IMR-90 (cell line): Measurements from ENCODE around the gene TMEM120A. TPM values are rescaled to one million over a fixed set of nuclear protein-coding genes. Genes with fewer than 3 reads are reported as not detected.

Experiments
- ATAC-seq: fragments of 200-7000 bp; cut with Tn5 transposase; 2 replicates; pipeline ENCODE4 v1.9.1; 2020; ENCODE audit warnings: low read depth, mild to moderate bottlenecking, moderate library complexity
- BruUV-seq: library from RNA; stranded (reverse); fragments of 400-500 nt; replicated peaks from 2 replicates; lab custom pipeline; 2021; lab: Mats Ljungman, UMichigan
- CTCF ChIA-PET: fragments of 300-600 bp; formaldehyde crosslinking; extraction: SDS; loops from one replicate; lab custom pipeline; 2021; ENCODE audit warnings: antibody characterized with exemption; lab: Yijun Ruan, JAX
- POLR2A ChIA-PET: fragments of 300-600 bp; sonication (Branson Sonifier 250); formaldehyde crosslinking; loops from one replicate; lab custom pipeline; 2022; ENCODE audit warnings: antibody characterized with exemption; ENCODE audit not compliant: unreplicated experiment; lab: Charles Lee
- DNase-seq: peaks from one replicate; pipeline ENCODE4 v3.0.0; 2013
- H2AFZ ChIP-seq: replicated peaks from 2 replicates; pipeline ENCODE3; 2013; ENCODE audit warnings: low read length, mild to moderate bottlenecking; ENCODE audit not compliant: poor library complexity
- H2AK5ac ChIP-seq: 2 replicates; pipeline ENCODE4 v1.6.1; 2013; ENCODE audit warnings: low read depth, low read length, inconsistent platforms
- H2AK9ac ChIP-seq: replicated peaks from 2 replicates; pipeline ENCODE3; 2013; ENCODE audit warnings: mild to moderate bottlenecking, low read depth, low read length, moderate library complexity; ENCODE audit not compliant: poor library complexity
- H2BK120ac ChIP-seq: 2 replicates; pipeline ENCODE4 v1.6.1; 2013; ENCODE audit warnings: low read depth, low read length, inconsistent platforms
- H2BK15ac ChIP-seq: 3 replicates; pipeline ENCODE4 v1.6.1; 2013; ENCODE audit warnings: low read depth, low read length, inconsistent platforms
- H2BK20ac ChIP-seq: 2 replicates; pipeline ENCODE4 v1.6.1; 2013; ENCODE audit warnings: low read depth, mild to moderate bottlenecking, inconsistent platforms, low read length, moderate library complexity
- H2BK5ac ChIP-seq: 2 replicates; pipeline ENCODE4 v1.6.1; 2013; ENCODE audit warnings: mild to moderate bottlenecking, low read depth, low read length, inconsistent platforms; ENCODE audit not compliant: poor library complexity, severe bottlenecking
- H3K14ac ChIP-seq: replicated peaks from 2 replicates; pipeline ENCODE4 v1.6.1; 2013; ENCODE audit warnings: low read depth, low read length, inconsistent platforms
- H3K18ac ChIP-seq: 2 replicates; pipeline ENCODE4 v1.6.1; 2013; ENCODE audit warnings: low read depth, low read length, control low read depth
- H3K23ac ChIP-seq: 2 replicates; pipeline ENCODE4 v1.6.1; 2013; ENCODE audit warnings: low read depth, low read length, inconsistent platforms
- H3K27ac ChIP-seq: 2 replicates; pipeline ENCODE4 v1.5.1; 2013; ENCODE audit warnings: mild to moderate bottlenecking, control low read depth, low read length; ENCODE audit not compliant: insufficient read depth
- H3K27me3 ChIP-seq: 2 replicates; pipeline ENCODE4 v1.6.1; 2013; ENCODE audit warnings: low read length; ENCODE audit not compliant: control insufficient read depth, insufficient read depth
- H3K36me3 ChIP-seq: 2 replicates; pipeline ENCODE4 v1.6.1; 2013; ENCODE audit warnings: low read length, mixed read lengths; ENCODE audit not compliant: control insufficient read depth, insufficient read depth
- H3K4ac ChIP-seq: 2 replicates; pipeline ENCODE4 v1.6.1; 2013; ENCODE audit warnings: low read depth, low read length, inconsistent platforms
- H3K4me1 ChIP-seq: 2 replicates; pipeline ENCODE4 v1.6.1; 2013; ENCODE audit warnings: low read length, mixed read lengths; ENCODE audit not compliant: control insufficient read depth, insufficient read depth
- H3K4me2 ChIP-seq: 2 replicates; pipeline ENCODE4 v1.6.1; 2013; ENCODE audit warnings: low read depth, mild to moderate bottlenecking, control low read depth, low read length, moderate library complexity
- H3K4me3 ChIP-seq: 2 replicates; pipeline ENCODE4 v1.5.1; 2013; ENCODE audit warnings: low read depth, mild to moderate bottlenecking, control low read depth, low read length, moderate library complexity; ENCODE audit not compliant: insufficient read depth
- H3K56ac ChIP-seq: 2 replicates; pipeline ENCODE4 v1.6.1; 2013; ENCODE audit warnings: low read length, inconsistent platforms; ENCODE audit not compliant: insufficient read depth; ENCODE audit errors: extremely low read depth
- H3K79me1 ChIP-seq, 2 experiments: 2 replicates each; pipeline ENCODE4 v1.6.1; 2013; ENCODE audit warnings: low read length in 2 of 2, inconsistent platforms in 1 of 2, low read depth in 1 of 2
- H3K9ac ChIP-seq: 2 replicates; pipeline ENCODE4 v1.6.1; 2013; ENCODE audit warnings: low read depth, low read length, control low read depth
- H3K9me1 ChIP-seq: 2 replicates; pipeline ENCODE4 v1.6.1; 2013; ENCODE audit warnings: low read length, inconsistent platforms; ENCODE audit not compliant: insufficient read depth
- H3K9me3 ChIP-seq: 2 replicates; pipeline ENCODE4 v1.6.1; 2013; ENCODE audit warnings: low read length; ENCODE audit not compliant: control insufficient read depth, insufficient read depth
- H4K20me1 ChIP-seq: 2 replicates; pipeline ENCODE4 v1.6.1; 2013; ENCODE audit warnings: low read length, inconsistent platforms; ENCODE audit not compliant: insufficient read depth
- H4K5ac ChIP-seq: 2 replicates; pipeline ENCODE4 v1.6.1; 2013; ENCODE audit warnings: mild to moderate bottlenecking, low read depth, low read length, control low read depth
- H4K8ac ChIP-seq, 2 experiments: 2 replicates each; pipeline ENCODE4 v1.6.1; 2013; ENCODE audit warnings: low read depth in 2 of 2, low read length in 2 of 2, control low read depth in 1 of 2, inconsistent platforms in 1 of 2
- H4K91ac ChIP-seq: 2 replicates; pipeline ENCODE4 v1.6.1; 2013; ENCODE audit warnings: low read depth, low read length, inconsistent platforms; ENCODE audit not compliant: insufficient read depth
- RCOR1 ChIP-seq: IDR thresholded peaks from 2 replicates; pipeline ENCODE4 v1.6.1; 2012; ENCODE audit warnings: mild to moderate bottlenecking, low read length, improper control_type of control experiment; ENCODE audit not compliant: insufficient replicate concordance
- WGBS, 2 experiments: methylation state at CpG; one replicate each; pipeline versions ENCODE4 v1.1.5 to v1.1.7; 2013; ENCODE audit warnings: missing lambda C conversion rate in 2 of 2; ENCODE audit not compliant: insufficient read length in 1 of 2; ENCODE audit errors: extremely low coverage in 2 of 2; 5-methylcytosine and 5-hydroxymethylcytosine counted together
- dilution Hi-C: fragments of 300-500 bp; cut with HindIII; formaldehyde crosslinking; loops from one replicate; pipeline ENCODE4 v1.14.3; 2018; ENCODE audit warnings: low sequenced_read_pairs; ENCODE audit not compliant: unreplicated experiment
- in situ Hi-C: fragments of 300-500 bp; cut with MboI; formaldehyde crosslinking; loops from 3 replicates; pipeline ENCODE4 v1.14.3; 2019; ENCODE audit warnings: low sequenced_read_pairs, inconsistent platforms, mixed read lengths
- intact Hi-C: fragments of 100-400 bp; cut with micrococcal nuclease; formaldehyde crosslinking; loops from 2 replicates; pipeline ENCODE4 v1.10.0; 2022
- polyA plus RNA-seq, 3 experiments: library from polyadenylated mRNA; depleted of rRNA; stranded (reverse); fragments of >200 nt; gene quantifications; 2 replicates each; pipeline ENCODE4 v1.2.3, GENCODE V29; 2012; ENCODE audit warnings: low replicate concordance in 1 of 3
- total RNA-seq: library from RNA; depleted of rRNA; stranded (reverse); fragments of >200 nt; gene quantifications from 2 replicates; pipeline ENCODE4 v1.2.3, GENCODE V29; 2012
- TF ChIP-seq, protein P1 (sequence below): conservative IDR thresholded peaks from 2 replicates; pipeline ENCODE4 v1.5.1; 2012; ENCODE audit warnings: mild to moderate bottlenecking, low read depth, low read length, improper control_type of control experiment

TMEM120A gene
- total and polyA plus RNA-seq, 2 of the 4 experiments (the other 2 are of a cell fraction) = 32.1 to 39.3 TPM

DNA sequence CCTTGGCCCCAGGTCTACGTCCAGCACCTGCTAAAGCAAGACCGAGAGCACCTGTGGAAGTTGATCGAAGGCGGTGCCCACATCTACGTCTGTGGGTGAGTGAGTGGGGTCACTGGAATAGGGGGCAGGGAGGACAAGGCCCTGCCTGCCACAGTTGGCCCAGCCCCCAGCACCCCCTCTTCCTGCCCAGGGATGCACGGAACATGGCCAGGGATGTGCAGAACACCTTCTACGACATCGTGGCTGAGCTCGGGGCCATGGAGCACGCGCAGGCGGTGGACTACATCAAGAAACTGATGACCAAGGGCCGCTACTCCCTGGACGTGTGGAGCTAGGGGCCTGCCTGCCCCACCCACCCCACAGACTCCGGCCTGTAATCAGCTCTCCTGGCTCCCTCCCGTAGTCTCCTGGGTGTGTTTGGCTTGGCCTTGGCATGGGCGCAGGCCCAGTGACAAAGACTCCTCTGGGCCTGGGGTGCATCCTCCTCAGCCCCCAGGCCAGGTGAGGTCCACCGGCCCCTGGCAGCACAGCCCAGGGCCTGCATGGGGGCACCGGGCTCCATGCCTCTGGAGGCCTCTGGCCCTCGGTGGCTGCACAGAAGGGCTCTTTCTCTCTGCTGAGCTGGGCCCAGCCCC lies 8.1 kb downstream of the TMEM120A start:
- ChIA-PET POLR2A (no interaction called here), CTCF (no interaction called here)
- no peak overlapping the region for H3K18ac ChIP-seq
- H3K4me2 ChIP-seq = no peak overlapping the region
- H3K9ac ChIP-seq = no peak overlapping the region
- no peak overlapping the region for H4K5ac ChIP-seq
- no peak overlapping the region for H2BK5ac ChIP-seq
- dilution Hi-C loops (no loop called here), intact Hi-C loops (no loop called here), in situ Hi-C loops (no loop called here)
- 0 out of 4 replicates have a peak, but pooled peaks cover 0 to 3% of the 10 kb centered on the region in 2 experiments for H3K79me1 ChIP-seq
- H2BK15ac ChIP-seq = no peak overlapping the region
- H3K27ac ChIP-seq = no peak overlapping the region
- no peaks in the 10 kb centered on the region for H3K9me1 ChIP-seq
- peaks cover 4% of the 10 kb centered on the region for H4K20me1 ChIP-seq
- H3K27me3 ChIP-seq = no peaks in the 10 kb centered on the region
- no peak overlapping the region for H4K91ac ChIP-seq
- peaks cover 3% of the 10 kb centered on the region for H3K4me1 ChIP-seq
- H2AK5ac ChIP-seq = no peak overlapping the region
- H3K4ac ChIP-seq = no peak overlapping the region
- no peak overlapping the region for H3K23ac ChIP-seq
- H2BK120ac ChIP-seq = no peak overlapping the region
- H3K36me3 ChIP-seq = peaks cover 59% of the 10 kb centered on the region
- H2AK9ac ChIP-seq = no peak overlapping the region
- ATAC-seq (no peak), DNase-seq (no peak)
- no peak overlapping the region for H3K14ac ChIP-seq
- H2BK20ac ChIP-seq = no peak overlapping the region
- no peak overlapping the region for H3K4me3 ChIP-seq
- WGBS, 2 experiments = 100% methylated on average over 3 of the region's 20 CpGs; no CpG with 5 or more reads in 1 of the 2 experiments
- no peak overlapping the region for H4K8ac ChIP-seq
- no peak overlapping the region for H2AFZ ChIP-seq
- no TSS peak for BruUV-seq
- no peaks in the 10 kb centered on the region for H3K9me3 ChIP-seq
- no peak for TF ChIP-seq RCOR1
- TF ChIP-seq, protein P1, sequence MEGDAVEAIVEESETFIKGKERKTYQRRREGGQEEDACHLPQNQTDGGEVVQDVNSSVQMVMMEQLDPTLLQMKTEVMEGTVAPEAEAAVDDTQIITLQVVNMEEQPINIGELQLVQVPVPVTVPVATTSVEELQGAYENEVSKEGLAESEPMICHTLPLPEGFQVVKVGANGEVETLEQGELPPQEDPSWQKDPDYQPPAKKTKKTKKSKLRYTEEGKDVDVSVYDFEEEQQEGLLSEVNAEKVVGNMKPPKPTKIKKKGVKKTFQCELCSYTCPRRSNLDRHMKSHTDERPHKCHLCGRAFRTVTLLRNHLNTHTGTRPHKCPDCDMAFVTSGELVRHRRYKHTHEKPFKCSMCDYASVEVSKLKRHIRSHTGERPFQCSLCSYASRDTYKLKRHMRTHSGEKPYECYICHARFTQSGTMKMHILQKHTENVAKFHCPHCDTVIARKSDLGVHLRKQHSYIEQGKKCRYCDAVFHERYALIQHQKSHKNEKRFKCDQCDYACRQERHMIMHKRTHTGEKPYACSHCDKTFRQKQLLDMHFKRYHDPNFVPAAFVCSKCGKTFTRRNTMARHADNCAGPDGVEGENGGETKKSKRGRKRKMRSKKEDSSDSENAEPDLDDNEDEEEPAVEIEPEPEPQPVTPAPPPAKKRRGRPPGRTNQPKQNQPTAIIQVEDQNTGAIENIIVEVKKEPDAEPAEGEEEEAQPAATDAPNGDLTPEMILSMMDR = no peak
- no peak overlapping the region for H3K56ac ChIP-seq
